Coronary artery (tissue), 2 donors: ENCODE measurements around the gene F3.

Experiments
- DNase-seq: peaks from one replicate; pipeline ENCODE4 v3.0.0-alpha.2; 2017; ENCODE audit warnings: low spot score
- H3K27ac ChIP-seq, 2 donors: fragments of 200-600 bp; sonication (generic); one replicate each; pipeline ENCODE4 v1.5.1; 2016 to 2019
- H3K4me3 ChIP-seq: fragments of 200-600 bp; sonication (generic); 2 replicates; pipeline ENCODE4 v1.5.1; 2016; ENCODE audit warnings: mild to moderate bottlenecking, moderate library complexity
- CTCF ChIP-seq: fragments of 200-600 bp; sonication (generic); IDR thresholded peaks from one replicate; pipeline ENCODE4 v1.5.1; 2019; ENCODE audit warnings: antibody characterized with exemption

Gene F3

GRCh38 chr1:94535095-94535494 lies 6.5 kb downstream of the F3 start:
- no peak overlapping the region for H3K27ac ChIP-seq
- no peak for DNase-seq
- no peak overlapping the region for H3K4me3 ChIP-seq
- TF ChIP-seq CTCF, result no peak

GRCh38 chr1:94532077-94532476 lies 9.5 kb downstream of the F3 start:
- no peak for DNase-seq
- Histone ChIP-seq H3K4me3 (no peak overlapping the region), H3K27ac (no peak overlapping the region)
- no peak for TF ChIP-seq CTCF

GRCh38 chr1:94531664-94532063 lies 9.9 kb downstream of the F3 start:
- DNase-seq, result no peak
- Histone ChIP-seq H3K27ac (no peak overlapping the region), H3K4me3 (no peak overlapping the region)
- TF ChIP-seq CTCF, result no peak

GRCh38 chr1:94530373-94530878 lies 11.1 kb downstream of the F3 start:
- no peak overlapping the region for H3K27ac ChIP-seq
- H3K4me3 ChIP-seq, result no peak overlapping the region
- TF ChIP-seq CTCF, result no peak
- no peak for DNase-seq

- DNase-seq, result no peak
- Histone ChIP-seq H3K27ac (no peak overlapping the region), H3K4me3 (no peak overlapping the region)
- TF ChIP-seq CTCF, result no peak
Measured at GRCh38 chr1:94529416-94529815, 12.1 kb downstream of the F3 start.

- DNase-seq, result no peak
- no peak for TF ChIP-seq CTCF
- Histone ChIP-seq H3K4me3 (no peak overlapping the region), H3K27ac (no peak overlapping the region)
Measured at GRCh38 chr1:94528826-94529225, 12.7 kb downstream of the F3 start.

GRCh38 chr1:94528299-94528698 lies 13.3 kb downstream of the F3 start:
- no peak for DNase-seq
- Histone ChIP-seq H3K4me3 (no peak overlapping the region), H3K27ac (no peak overlapping the region)
- TF ChIP-seq CTCF, result no peak
